Mucosa of descending colon (tissue), 3 donors: ENCODE results near the gene PRSS8. TPM values are rescaled to one million over a fixed set of nuclear protein-coding genes. Genes with fewer than 3 reads are reported as not detected.
"Not testable (repeated sequence)": the region's sequence is repeated elsewhere in the genome, so short reads cannot be mapped to it uniquely, and the experiment has no call there.

Experiments used
- ATAC-seq: fragments of 200-7000 bp; cut with Tn5 transposase; one replicate; pipeline ENCODE4 v1.9.1; 2020; ENCODE audit warnings: mild to moderate bottlenecking, moderate library complexity
- DNase-seq, 3 donors: peaks; one replicate each; pipeline ENCODE4 v3.0.0-alpha.2; 2020
- H3K36me3 ChIP-seq: fragments of 200-600 bp; one replicate; pipeline ENCODE4 v1.8.0; 2021; ENCODE audit warnings: low read depth, mild to moderate bottlenecking
- H3K4me1 ChIP-seq: fragments of 200-600 bp; one replicate; pipeline ENCODE4 v1.8.0; 2021; ENCODE audit warnings: low read depth, mild to moderate bottlenecking
- H3K4me3 ChIP-seq: fragments of 200-600 bp; one replicate; pipeline ENCODE4 v1.8.0; 2021; ENCODE audit warnings: mild to moderate bottlenecking
- H3K9me3 ChIP-seq: fragments of 200-600 bp; one replicate; pipeline ENCODE4 v1.8.0; 2021; ENCODE audit warnings: mild to moderate bottlenecking
- intact Hi-C, 2 donors: fragments of 100-400 bp; cut with DNase I in 1 of 2; cut with micrococcal nuclease in 1 of 2; formaldehyde crosslinking; loops; one replicate each; pipeline versions ENCODE4 v1.11.0 to v1.11.1; 2022; cut with DNase I, micrococcal nuclease
- total RNA-seq, 3 donors: library from RNA; stranded (reverse); fragmentation: NEBNext Ultra II Directional in 2 of 3; extraction: Animal tissue kit (Norgen Biotek cat#: 25700) in 2 of 3; gene quantifications; one replicate each; pipeline versions ENCODE4 v1.2.1 to v1.2.4, GENCODE V29; 2021 to 2023
- TF ChIP-seq, protein P1 (sequence below): fragments of 200-600 bp; IDR thresholded peaks from one replicate; pipeline ENCODE4 v1.8.0; 2022; ENCODE audit warnings: antibody characterized with exemption, mild to moderate bottlenecking
- donor health status: DM: no; HTN: no; CAD: no; lungs with moderate emphysema.
- donor health status: DM: no; HTN: no; CAD: no.
- donor health status: DM: no; HTN: yes; CAD: no.

The PRSS8 gene
- total RNA-seq, 3 donors from 2014 or later = 163 to 482 (median 422) TPM

DNA sequence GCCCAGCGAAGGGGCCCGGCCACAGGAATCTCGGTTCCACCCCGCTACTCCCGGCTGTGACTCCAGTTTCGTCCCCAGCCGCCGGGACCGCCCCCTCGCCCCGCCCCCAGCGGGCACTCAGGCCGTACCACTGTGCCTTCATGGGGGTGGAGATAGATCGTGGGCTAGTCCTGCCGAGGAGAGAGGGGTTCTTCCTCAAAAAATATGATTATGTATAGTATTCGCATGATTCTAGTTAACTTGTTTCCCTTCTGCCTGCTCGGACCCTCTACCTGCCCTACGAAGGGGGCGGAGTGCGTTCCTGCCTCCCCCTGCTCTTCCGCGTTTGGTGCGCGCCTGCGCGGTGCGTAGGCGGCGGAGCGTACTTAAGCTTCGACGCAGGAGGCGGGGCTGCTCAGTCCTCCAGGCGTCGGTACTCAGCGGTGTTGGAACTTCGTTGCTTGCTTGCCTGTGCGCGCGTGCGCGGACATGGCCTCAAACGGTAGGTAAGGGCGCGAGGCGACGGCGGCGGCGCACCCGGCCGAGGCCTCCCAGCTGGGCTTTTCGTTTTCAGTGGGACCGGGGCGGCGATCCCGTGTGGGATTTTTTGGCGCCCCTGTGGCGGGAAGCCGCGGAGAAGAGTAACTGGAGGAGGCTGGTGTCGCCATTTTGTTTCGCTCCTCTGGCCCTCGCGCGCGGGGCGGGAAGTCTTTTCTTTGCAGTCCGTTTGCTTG is 44.4 kb upstream of the PRSS8 start, which contains the start of gene FUS:
FUS (plus strand) TSS at position 393 of the 713 bp plus-strand sequence; CDS start at position 469, 76 bp downstream.
- ATAC-seq = peak; percentile 92
- Histone ChIP-seq H3K4me3 (peak within 1 kb of the TSS; percentile 77), H3K9me3 (no peaks in the 10 kb centered on the region), H3K36me3 (peaks cover under 1% of the 10 kb centered on the region), H3K4me1 (peaks cover 24% of the 10 kb centered on the region)
- intact Hi-C loops = no loop called here
- TF ChIP-seq, protein P1, sequence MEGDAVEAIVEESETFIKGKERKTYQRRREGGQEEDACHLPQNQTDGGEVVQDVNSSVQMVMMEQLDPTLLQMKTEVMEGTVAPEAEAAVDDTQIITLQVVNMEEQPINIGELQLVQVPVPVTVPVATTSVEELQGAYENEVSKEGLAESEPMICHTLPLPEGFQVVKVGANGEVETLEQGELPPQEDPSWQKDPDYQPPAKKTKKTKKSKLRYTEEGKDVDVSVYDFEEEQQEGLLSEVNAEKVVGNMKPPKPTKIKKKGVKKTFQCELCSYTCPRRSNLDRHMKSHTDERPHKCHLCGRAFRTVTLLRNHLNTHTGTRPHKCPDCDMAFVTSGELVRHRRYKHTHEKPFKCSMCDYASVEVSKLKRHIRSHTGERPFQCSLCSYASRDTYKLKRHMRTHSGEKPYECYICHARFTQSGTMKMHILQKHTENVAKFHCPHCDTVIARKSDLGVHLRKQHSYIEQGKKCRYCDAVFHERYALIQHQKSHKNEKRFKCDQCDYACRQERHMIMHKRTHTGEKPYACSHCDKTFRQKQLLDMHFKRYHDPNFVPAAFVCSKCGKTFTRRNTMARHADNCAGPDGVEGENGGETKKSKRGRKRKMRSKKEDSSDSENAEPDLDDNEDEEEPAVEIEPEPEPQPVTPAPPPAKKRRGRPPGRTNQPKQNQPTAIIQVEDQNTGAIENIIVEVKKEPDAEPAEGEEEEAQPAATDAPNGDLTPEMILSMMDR = no peak
- peak; percentile 94 to 95 (median 94) for DNase-seq

DNA sequence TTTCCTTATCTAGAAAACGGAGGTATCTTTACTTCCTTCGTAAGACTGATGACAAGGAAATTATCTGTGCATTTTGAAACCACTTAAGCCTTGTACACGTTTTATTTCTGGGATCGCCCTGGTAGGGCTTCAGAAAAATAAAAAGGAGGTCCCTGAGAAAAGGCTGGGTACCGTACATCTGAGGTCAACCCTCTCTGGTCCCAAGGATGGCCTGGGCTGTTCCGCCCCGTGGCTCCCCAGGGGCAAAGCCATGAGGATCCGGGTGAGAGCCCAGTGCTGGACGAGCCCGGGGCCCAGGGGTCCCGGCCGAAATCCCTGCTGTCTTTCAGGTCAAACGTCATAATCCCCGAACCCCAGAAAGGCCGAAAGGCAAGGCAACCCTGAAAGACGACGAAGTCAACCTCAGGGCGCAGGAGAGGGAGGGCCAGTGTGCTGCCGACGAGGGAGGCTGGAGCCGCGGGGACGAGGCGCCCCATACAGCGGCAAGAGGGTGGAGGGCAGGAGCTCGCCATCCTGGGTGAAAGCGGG is 43.8 kb upstream of the PRSS8 start:
- ATAC-seq (peak; percentile 3), DNase-seq (no peak)
- Histone ChIP-seq H3K36me3 (no peaks in the 10 kb centered on the region), H3K4me1 (peaks cover 24% of the 10 kb centered on the region), H3K4me3 (peak overlapping the region; percentile 40), H3K9me3 (no peaks in the 10 kb centered on the region)
- intact Hi-C loops = no loop called here
- TF ChIP-seq, protein P1 = no peak

GRCh38 chr16:31177136-31177535 is 41.6 kb upstream of the PRSS8 start:
- Histone ChIP-seq H3K9me3 (no peaks in the 10 kb centered on the region), H3K4me1 (peaks cover 18% of the 10 kb centered on the region), H3K36me3 (no peaks in the 10 kb centered on the region), H3K4me3 (no peak overlapping the region)
- intact Hi-C loops = no loop called here
- ATAC-seq = no peak
- DNase-seq = peak in 1 of 3 donors; percentile 14
- TF ChIP-seq, protein P1 = no peak

GRCh38 chr16:31170048-31170447 is 34.5 kb upstream of the PRSS8 start:
- H3K36me3 ChIP-seq, intact Hi-C loops, H3K4me1 ChIP-seq, DNase-seq, H3K4me3 ChIP-seq, H3K9me3 ChIP-seq: not testable (repeated sequence)
- ATAC-seq = peak; percentile 30

- TF ChIP-seq, protein P1 = no peak
- intact Hi-C loops = no loop called here
- Histone ChIP-seq H3K9me3 (no peaks in the 10 kb centered on the region), H3K4me3 (no peak overlapping the region), H3K36me3 (no peaks in the 10 kb centered on the region), H3K4me1 (no peaks in the 10 kb centered on the region)
- ATAC-seq = no peak
- no peak for DNase-seq
Measured at GRCh38 chr16:31168848-31169247, 33.3 kb upstream of the PRSS8 start.

GRCh38 chr16:31167315-31167714 is 31.8 kb upstream of the PRSS8 start:
- Histone ChIP-seq H3K4me3 (no peak overlapping the region), H3K36me3 (no peaks in the 10 kb centered on the region), H3K4me1 (no peaks in the 10 kb centered on the region), H3K9me3 (no peaks in the 10 kb centered on the region)
- TF ChIP-seq, protein P1 = no peak
- ATAC-seq (no peak), DNase-seq (no peak)
- intact Hi-C loops = no loop called here
